ES-I3 (cell line): ENCODE measurements around the gene MPLKIP.
"Not testable (repeated sequence)": the region's sequence is repeated elsewhere in the genome, so short reads cannot be mapped to it uniquely, and the experiment has no call there.

Source experiments
- H3K36me3 ChIP-seq: 2 replicates; pipeline ENCODE4 v1.6.1; 2013; ENCODE audit warnings: mild to moderate bottlenecking, low read length, control low read depth, moderate library complexity; ENCODE audit not compliant: insufficient read depth
- H3K4me1 ChIP-seq: 2 replicates; pipeline ENCODE4 v1.6.1; 2013; ENCODE audit warnings: mild to moderate bottlenecking, control low read depth, low read length; ENCODE audit not compliant: insufficient read depth
- H3K9ac ChIP-seq: 2 replicates; pipeline ENCODE4 v1.6.1; 2013; ENCODE audit warnings: low read depth, mild to moderate bottlenecking, low read length, moderate library complexity
- H3K9me3 ChIP-seq: 2 replicates; pipeline ENCODE4 v1.6.1; 2013; ENCODE audit warnings: mild to moderate bottlenecking, low read length, moderate library complexity; ENCODE audit not compliant: control insufficient read depth, insufficient read depth

MPLKIP gene

GRCh38 chr7:40147371-40148246, 13.2 kb upstream of the MPLKIP start:
- Histone ChIP-seq H3K9ac (no peak overlapping the region), H3K9me3 (no peaks in the 10 kb centered on the region; the same call in 1 of the 2 replicates), H3K36me3 (no peaks in the 10 kb centered on the region), H3K4me1 (0 out of 2 replicates have a peak, but pooled peaks cover 7% of the 10 kb centered on the region)

GRCh38 chr7:40145596-40146130, 11.2 kb upstream of the MPLKIP start:
- not testable (repeated sequence) for H3K36me3 ChIP-seq, H3K9ac ChIP-seq, H3K9me3 ChIP-seq, H3K4me1 ChIP-seq

- not testable (repeated sequence) for H3K9ac ChIP-seq, H3K36me3 ChIP-seq, H3K4me1 ChIP-seq, H3K9me3 ChIP-seq
These were observed 7.5 kb upstream of the MPLKIP start for GRCh38 chr7:40141916-40142315.

GRCh38 chr7:40139891-40140290, 5.5 kb upstream of the MPLKIP start:
- H3K4me1 ChIP-seq, H3K9ac ChIP-seq, H3K36me3 ChIP-seq, H3K9me3 ChIP-seq: not testable (repeated sequence)

- Histone ChIP-seq H3K9me3 (no peaks in the 10 kb centered on the region), H3K9ac (no peak overlapping the region), H3K4me1 (no peaks in the 10 kb centered on the region), H3K36me3 (no peaks in the 10 kb centered on the region)
These were observed 4.6 kb upstream of the MPLKIP start for GRCh38 chr7:40138973-40139372.

GRCh38 chr7:40137563-40137962, 3.1 kb upstream of the MPLKIP start:
- H3K4me1 ChIP-seq = no peaks in the 10 kb centered on the region
- no peaks in the 10 kb centered on the region for H3K36me3 ChIP-seq
- H3K9me3 ChIP-seq = no peaks in the 10 kb centered on the region

GRCh38 chr7:40135317-40135610, 842 bp upstream of the MPLKIP start:
- H3K4me1 ChIP-seq = no peaks in the 10 kb centered on the region
- H3K9me3 ChIP-seq = no peaks in the 10 kb centered on the region
- H3K36me3 ChIP-seq = peaks cover 2% of the 10 kb centered on the region; the same call in 1 of the 2 replicates
- H3K9ac ChIP-seq = peak overlapping the region; percentile 86; the same call in 1 of the 2 replicates

More at GRCh38 chr7:40137563-40137962, 3.1 kb upstream of the MPLKIP start:
- no peak overlapping the region for H3K9ac ChIP-seq

GRCh38 chr7:40133561-40134427, 628 bp downstream of the MPLKIP start:
- Histone ChIP-seq H3K9me3 (no peaks in the 10 kb centered on the region), H3K36me3 (peaks cover 2% of the 10 kb centered on the region; the same call in 1 of the 2 replicates), H3K4me1 (no peaks in the 10 kb centered on the region), H3K9ac (peak overlapping the region; percentile 86)

- H3K9me3 ChIP-seq = no peaks in the 10 kb centered on the region
- no peak overlapping the region for H3K9ac ChIP-seq
- H3K36me3 ChIP-seq = no peaks in the 10 kb centered on the region
- no peaks in the 10 kb centered on the region for H3K4me1 ChIP-seq
These were observed 11.5 kb downstream of the MPLKIP start for GRCh38 chr7:40122940-40123254.

- H3K9ac ChIP-seq, H3K36me3 ChIP-seq, H3K9me3 ChIP-seq, H3K4me1 ChIP-seq: not testable (repeated sequence)
These were observed 12.1 kb downstream of the MPLKIP start for GRCh38 chr7:40122100-40122939.

- Histone ChIP-seq H3K9me3 (no peaks in the 10 kb centered on the region), H3K9ac (no peak overlapping the region), H3K4me1 (no peaks in the 10 kb centered on the region), H3K36me3 (no peaks in the 10 kb centered on the region)
These were observed 14.4 kb downstream of the MPLKIP start for GRCh38 chr7:40120020-40120419.

GRCh38 chr7:40118201-40118600, 16.2 kb downstream of the MPLKIP start:
- H3K9ac ChIP-seq, H3K4me1 ChIP-seq, H3K36me3 ChIP-seq, H3K9me3 ChIP-seq: not testable (repeated sequence)

GRCh38 chr7:40117199-40117598, 17.2 kb downstream of the MPLKIP start:
- H3K9me3 ChIP-seq, H3K9ac ChIP-seq, H3K4me1 ChIP-seq, H3K36me3 ChIP-seq: not testable (repeated sequence)

- no peaks in the 10 kb centered on the region for H3K36me3 ChIP-seq
- H3K9ac ChIP-seq = no peak overlapping the region
- H3K4me1 ChIP-seq = no peaks in the 10 kb centered on the region
- no peaks in the 10 kb centered on the region for H3K9me3 ChIP-seq
These were observed 18.5 kb downstream of the MPLKIP start for GRCh38 chr7:40115936-40116335.
